Left lung (tissue), 10 donors: Measurements from ENCODE around the gene DRC3. TPM values are rescaled to one million over a fixed set of nuclear protein-coding genes. Genes with fewer than 3 reads are reported as not detected.

Source experiments
- ATAC-seq: fragments of 200-7000 bp; cut with Tn5 transposase; one replicate; pipeline ENCODE4 v1.9.1; 2020; ENCODE audit warnings: moderate library complexity
- DNase-seq, 4 donors: peaks; one replicate each; pipeline ENCODE4 v3.0.0-alpha.2; 2013 to 2020
- H3K27ac ChIP-seq, 2 donors: fragments of 200-600 bp; sonication (generic) in 1 of 2; one replicate each; pipeline versions ENCODE4 v1.5.0 to v1.8.0; 2020 to 2021
- H3K27me3 ChIP-seq, 2 donors: fragments of 200-600 bp; sonication (generic) in 1 of 2; one replicate each; pipeline versions ENCODE4 v1.5.0 to v1.8.0; 2020 to 2021
- H3K36me3 ChIP-seq, 2 donors: fragments of 200-600 bp; sonication (generic) in 1 of 2; one replicate each; pipeline versions ENCODE4 v1.5.0 to v1.8.0; 2020 to 2021
- H3K4me1 ChIP-seq, 2 donors: fragments of 200-600 bp; one replicate each; pipeline ENCODE4 v1.8.0; 2021
- H3K4me3 ChIP-seq, 2 donors: fragments of 200-600 bp; sonication (generic) in 1 of 2; one replicate each; pipeline versions ENCODE4 v1.5.0 to v1.8.0; 2020 to 2021; ENCODE audit warnings: mild to moderate bottlenecking in 1 of 2
- H3K9me3 ChIP-seq, 2 donors: fragments of 200-600 bp; sonication (generic) in 1 of 2; one replicate each; pipeline versions ENCODE4 v1.5.0 to v1.8.0; 2020 to 2021
- intact Hi-C, 2 donors: fragments of 100-400 bp; cut with DNase I; formaldehyde crosslinking; loops; one replicate each; pipeline versions ENCODE4 v1.11.2 to v1.14.2; 2022
- polyA plus RNA-seq, 6 donors: library from polyadenylated mRNA; unstranded; fragments of 120-200 nt; gene quantifications; one replicate each; pipeline ENCODE4 v1.2.1, GENCODE V29; 2013; ENCODE audit not compliant: insufficient read length in 6 of 6
- total RNA-seq, 2 donors: library from RNA; stranded (reverse); fragmentation: NEBNext Ultra II Directional; extraction: Animal tissue kit (Norgen Biotek cat#: 25700); gene quantifications; one replicate each; pipeline ENCODE4 v1.2.1, GENCODE V29; 2021
- TF ChIP-seq, protein P1 (sequence below), 2 donors: fragments of 200-600 bp; sonication (generic) in 1 of 2; IDR thresholded peaks; one replicate each; pipeline versions ENCODE4 v1.5.0 to v1.8.0; 2021; ENCODE audit warnings: antibody characterized with exemption in 2 of 2
- donor health status: DM: no; HTN: yes; CAD: no.
- donor health status: DM: no; HTN: no; CAD: no.

DRC3 gene
- total and polyA plus RNA-seq, 8 donors = 3.6 to 22.8 (median 16.4) TPM

- Histone ChIP-seq H3K36me3 (no peaks in the 10 kb centered on the region), H3K9me3 (no peaks in the 10 kb centered on the region), H3K27ac (peak overlapping the region; percentile 16 to 48), H3K27me3 (no peaks in the 10 kb centered on the region), H3K4me3 (no peak overlapping the region), H3K4me1 (peaks cover 8 to 39% of the 10 kb centered on the region in 2 donors)
- DNase-seq (no peak), ATAC-seq (peak; percentile 54)
- intact Hi-C loops = no loop called here
- TF ChIP-seq, protein P1, sequence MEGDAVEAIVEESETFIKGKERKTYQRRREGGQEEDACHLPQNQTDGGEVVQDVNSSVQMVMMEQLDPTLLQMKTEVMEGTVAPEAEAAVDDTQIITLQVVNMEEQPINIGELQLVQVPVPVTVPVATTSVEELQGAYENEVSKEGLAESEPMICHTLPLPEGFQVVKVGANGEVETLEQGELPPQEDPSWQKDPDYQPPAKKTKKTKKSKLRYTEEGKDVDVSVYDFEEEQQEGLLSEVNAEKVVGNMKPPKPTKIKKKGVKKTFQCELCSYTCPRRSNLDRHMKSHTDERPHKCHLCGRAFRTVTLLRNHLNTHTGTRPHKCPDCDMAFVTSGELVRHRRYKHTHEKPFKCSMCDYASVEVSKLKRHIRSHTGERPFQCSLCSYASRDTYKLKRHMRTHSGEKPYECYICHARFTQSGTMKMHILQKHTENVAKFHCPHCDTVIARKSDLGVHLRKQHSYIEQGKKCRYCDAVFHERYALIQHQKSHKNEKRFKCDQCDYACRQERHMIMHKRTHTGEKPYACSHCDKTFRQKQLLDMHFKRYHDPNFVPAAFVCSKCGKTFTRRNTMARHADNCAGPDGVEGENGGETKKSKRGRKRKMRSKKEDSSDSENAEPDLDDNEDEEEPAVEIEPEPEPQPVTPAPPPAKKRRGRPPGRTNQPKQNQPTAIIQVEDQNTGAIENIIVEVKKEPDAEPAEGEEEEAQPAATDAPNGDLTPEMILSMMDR (IDR thresholded peaks at IDR 0.05) = no peak
Observed at GRCh38 chr17:17942846-17943245, 29.8 kb upstream of the DRC3 start.

DNA sequence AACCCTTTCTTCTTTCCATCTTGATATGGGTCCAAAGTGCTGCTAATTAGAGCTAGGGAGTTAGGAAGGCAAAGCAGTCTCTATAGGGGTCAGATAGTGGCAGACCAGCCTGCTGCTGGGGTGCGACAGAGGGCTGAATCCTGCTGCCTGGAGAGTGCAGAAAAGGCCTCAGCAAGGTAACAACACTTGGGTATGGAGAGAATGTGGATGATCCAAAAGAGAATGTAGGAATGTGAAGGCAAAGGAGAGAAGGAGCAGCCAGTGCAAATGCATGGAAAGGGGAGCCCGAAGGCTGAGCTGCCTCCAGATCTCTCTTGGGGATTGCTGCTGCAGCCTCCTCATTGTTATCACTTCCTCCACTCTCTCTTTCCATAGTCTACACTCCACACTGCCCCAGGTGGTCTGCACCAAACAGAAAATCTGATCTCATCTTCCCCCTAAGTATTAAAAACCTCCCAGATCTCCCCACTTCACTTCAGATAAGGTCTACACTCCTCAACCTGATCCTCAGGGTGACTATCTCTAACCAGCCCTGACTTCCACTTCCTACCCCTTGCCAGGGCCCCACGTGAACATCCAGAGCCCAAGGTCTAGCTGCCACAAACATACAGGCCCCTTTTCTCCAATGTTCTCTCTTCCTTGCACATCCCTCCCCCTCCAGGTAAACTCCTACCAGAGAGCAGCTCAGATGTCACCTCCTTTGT is 29.2 kb upstream of the DRC3 start:
- no peaks in the 10 kb centered on the region for H3K36me3 ChIP-seq
- intact Hi-C loops = no loop called here
- H3K4me3 ChIP-seq = no peak overlapping the region
- TF ChIP-seq, protein P1 (IDR thresholded peaks at IDR 0.05) = no peak
- DNase-seq = no peak
- H3K27ac ChIP-seq = peak overlapping the region in 1 of 2 donors; percentile 48
- no peak for ATAC-seq
- peaks cover 8 to 43% of the 10 kb centered on the region in 2 donors for H3K4me1 ChIP-seq
- H3K9me3 ChIP-seq = no peaks in the 10 kb centered on the region
- no peaks in the 10 kb centered on the region for H3K27me3 ChIP-seq

- no peak overlapping the region for H3K4me3 ChIP-seq
- ATAC-seq (no peak), DNase-seq (no peak)
- no peak overlapping the region for H3K27ac ChIP-seq
- peaks cover 8 to 47% of the 10 kb centered on the region in 2 donors for H3K4me1 ChIP-seq
- intact Hi-C loops = no loop called here
- H3K36me3 ChIP-seq = no peaks in the 10 kb centered on the region
- H3K9me3 ChIP-seq = no peaks in the 10 kb centered on the region
- H3K27me3 ChIP-seq = no peaks in the 10 kb centered on the region
- TF ChIP-seq, protein P1 (IDR thresholded peaks at IDR 0.05) = no peak
Observed at GRCh38 chr17:17944242-17944641, 28.4 kb upstream of the DRC3 start.

DNA sequence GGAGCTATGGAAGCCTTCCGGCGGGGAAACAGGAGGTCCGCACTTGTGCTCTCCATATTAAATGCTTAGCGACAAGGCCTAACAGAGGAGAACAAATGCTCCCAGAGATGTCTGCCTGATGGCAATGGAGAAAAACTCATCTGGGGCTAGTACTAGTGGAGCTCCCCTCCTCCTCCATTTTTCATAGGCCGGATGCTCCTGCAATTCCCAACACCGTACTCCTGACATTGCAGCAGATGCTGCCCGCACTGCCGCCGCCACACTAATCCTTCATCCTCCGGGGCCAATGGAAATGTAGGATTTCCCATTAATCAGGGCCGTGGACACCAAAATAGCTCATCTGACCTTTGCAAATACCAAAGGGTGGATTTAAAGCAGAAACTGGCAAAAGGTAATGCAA is 27.9 kb upstream of the DRC3 start:
- H3K27ac ChIP-seq = no peak overlapping the region
- H3K36me3 ChIP-seq = no peaks in the 10 kb centered on the region
- peaks cover 8 to 47% of the 10 kb centered on the region in 2 donors for H3K4me1 ChIP-seq
- intact Hi-C loops = no loop called here
- no peak overlapping the region for H3K4me3 ChIP-seq
- TF ChIP-seq, protein P1 (IDR thresholded peaks at IDR 0.05) = no peak
- no peak for DNase-seq
- ATAC-seq = no peak
- no peaks in the 10 kb centered on the region for H3K27me3 ChIP-seq
- no peaks in the 10 kb centered on the region for H3K9me3 ChIP-seq

- Histone ChIP-seq H3K4me1 (peaks cover 8 to 34% of the 10 kb centered on the region in 2 donors), H3K4me3 (no peak overlapping the region), H3K27ac (no peak overlapping the region), H3K27me3 (no peaks in the 10 kb centered on the region), H3K36me3 (no peaks in the 10 kb centered on the region), H3K9me3 (no peaks in the 10 kb centered on the region)
- TF ChIP-seq, protein P1 (IDR thresholded peaks at IDR 0.05) = no peak
- ATAC-seq = no peak
- intact Hi-C loops = no loop called here
- no peak for DNase-seq
Observed at GRCh38 chr17:17946093-17946492, 26.6 kb upstream of the DRC3 start.
